ENCODE data around the gene NTN1.

- no peak for TF ChIP-seq CTCF (IDR thresholded peaks at IDR 0.05)
- no peak for TF ChIP-seq POLR2A (IDR thresholded peaks at IDR 0.05)
These were observed 100.0 kb downstream of the NTN1 start for GRCh38 chr17:9121186-9121820.
